ENCODE measurements around the gene GRAMD2A.

GRAMD2A gene

GRCh38 chr15:72182673-72183072 is 14.9 kb downstream of the GRAMD2A start:
- H2AK5ac ChIP-seq (ENCODE audit: low read length): no peak overlapping the region
- H3K4me1 ChIP-seq (ENCODE audit: control insufficient read depth, low read depth, low read length): peaks cover 2% of the 10 kb centered on the region
- H3K27ac ChIP-seq (ENCODE audit: low read depth, low read length): no peak overlapping the region
- no peak overlapping the region for H2BK15ac ChIP-seq (replicated peaks; ENCODE audit: low read depth)
- H3K18ac ChIP-seq (ENCODE audit: low read length): no peak overlapping the region
- no peak overlapping the region for H2BK120ac ChIP-seq (ENCODE audit: low read depth, low read length)
- no peak overlapping the region for H4K5ac ChIP-seq (ENCODE audit: low read length)
- H3K27me3 ChIP-seq (ENCODE audit: insufficient read depth, low read length, poor library complexity): no peaks in the 10 kb centered on the region
- no peak overlapping the region for H3K4me2 ChIP-seq (ENCODE audit: low read length)
- WGBS (ENCODE audit: extremely low coverage, insufficient coverage, low lambda C conversion rate): no CpG with 5 or more reads among the region's 3 CpGs
- no peak overlapping the region for H2BK5ac ChIP-seq (ENCODE audit: low read length)
- no peaks in the 10 kb centered on the region for H3K36me3 ChIP-seq (ENCODE audit: control insufficient read depth, insufficient read depth, low read length)
- no peak overlapping the region for H3K4me3 ChIP-seq (ENCODE audit: low read length)
- no peak overlapping the region for H3K56ac ChIP-seq (ENCODE audit: low read length)
- no peaks in the 10 kb centered on the region for H3K79me1 ChIP-seq (ENCODE audit: low read length)
- H4K8ac ChIP-seq (ENCODE audit: low read depth, low read length): no peak overlapping the region
- no peak overlapping the region for H3K9ac ChIP-seq (ENCODE audit: low read length)
- H3K79me2 ChIP-seq (ENCODE audit: control insufficient read depth, insufficient read depth, low read length): no peaks in the 10 kb centered on the region
- H3K23ac ChIP-seq (ENCODE audit: low read length): no peak overlapping the region
- DNase-seq: no peak
- H3K4ac ChIP-seq (ENCODE audit: low read depth, low read length): no peak overlapping the region

- no CpG with 5 or more reads among the region's 3 CpGs for WGBS (ENCODE audit: extremely low coverage, insufficient coverage, low lambda C conversion rate)
- Histone ChIP-seq H4K8ac (ENCODE audit: low read depth, low read length) (no peak overlapping the region), H3K4me2 (ENCODE audit: low read length) (no peak overlapping the region), H3K9ac (ENCODE audit: low read length) (no peak overlapping the region), H2BK15ac (replicated peaks; ENCODE audit: low read depth) (no peak overlapping the region), H3K4me3 (ENCODE audit: low read length) (no peak overlapping the region), H3K27ac (ENCODE audit: low read depth, low read length) (no peak overlapping the region), H2AK5ac (ENCODE audit: low read length) (no peak overlapping the region), H3K4ac (ENCODE audit: low read depth, low read length) (no peak overlapping the region), H3K79me1 (ENCODE audit: low read length) (no peaks in the 10 kb centered on the region), H3K36me3 (ENCODE audit: control insufficient read depth, insufficient read depth, low read length) (no peaks in the 10 kb centered on the region), H3K23ac (ENCODE audit: low read length) (no peak overlapping the region), H4K5ac (ENCODE audit: low read length) (no peak overlapping the region), H3K4me1 (ENCODE audit: control insufficient read depth, low read depth, low read length) (peaks cover 2% of the 10 kb centered on the region), H3K18ac (ENCODE audit: low read length) (no peak overlapping the region), H3K27me3 (ENCODE audit: insufficient read depth, low read length, poor library complexity) (no peaks in the 10 kb centered on the region), H3K79me2 (ENCODE audit: control insufficient read depth, insufficient read depth, low read length) (no peaks in the 10 kb centered on the region), H3K56ac (ENCODE audit: low read length) (no peak overlapping the region), H2BK120ac (ENCODE audit: low read depth, low read length) (no peak overlapping the region), H2BK5ac (ENCODE audit: low read length) (no peak overlapping the region)
- DNase-seq: no peak
Measured at GRCh38 chr15:72182244-72182643, 15.3 kb downstream of the GRAMD2A start.

GRCh38 chr15:72180761-72181324 is 16.7 kb downstream of the GRAMD2A start:
- Histone ChIP-seq H3K27ac (ENCODE audit: low read depth, low read length) (no peak overlapping the region), H4K8ac (ENCODE audit: low read depth, low read length) (no peak overlapping the region), H3K36me3 (ENCODE audit: control insufficient read depth, insufficient read depth, low read length) (no peaks in the 10 kb centered on the region), H2BK15ac (replicated peaks; ENCODE audit: low read depth) (no peak overlapping the region), H3K4me3 (ENCODE audit: low read length) (no peak overlapping the region), H3K4me1 (ENCODE audit: control insufficient read depth, low read depth, low read length) (peaks cover 2% of the 10 kb centered on the region), H3K18ac (ENCODE audit: low read length) (no peak overlapping the region), H3K27me3 (ENCODE audit: insufficient read depth, low read length, poor library complexity) (no peaks in the 10 kb centered on the region), H3K23ac (ENCODE audit: low read length) (no peak overlapping the region), H2BK5ac (ENCODE audit: low read length) (no peak overlapping the region), H4K5ac (ENCODE audit: low read length) (no peak overlapping the region), H2BK120ac (ENCODE audit: low read depth, low read length) (no peak overlapping the region), H3K4me2 (ENCODE audit: low read length) (no peak overlapping the region), H3K56ac (ENCODE audit: low read length) (no peak overlapping the region), H3K9ac (ENCODE audit: low read length) (no peak overlapping the region), H3K79me1 (ENCODE audit: low read length) (no peaks in the 10 kb centered on the region), H3K79me2 (ENCODE audit: control insufficient read depth, insufficient read depth, low read length) (no peaks in the 10 kb centered on the region), H2AK5ac (ENCODE audit: low read length) (no peak overlapping the region), H3K4ac (ENCODE audit: low read depth, low read length) (no peak overlapping the region)
- no CpG with 5 or more reads among the region's 5 CpGs for WGBS (ENCODE audit: extremely low coverage, insufficient coverage, low lambda C conversion rate)
- DNase-seq: no peak

- Histone ChIP-seq H3K9ac (ENCODE audit: low read length) (no peak overlapping the region), H3K36me3 (ENCODE audit: control insufficient read depth, insufficient read depth, low read length) (no peaks in the 10 kb centered on the region), H2BK5ac (ENCODE audit: low read length) (no peak overlapping the region), H3K4ac (ENCODE audit: low read depth, low read length) (no peak overlapping the region), H3K23ac (ENCODE audit: low read length) (no peak overlapping the region), H2BK120ac (ENCODE audit: low read depth, low read length) (no peak overlapping the region), H3K27ac (ENCODE audit: low read depth, low read length) (no peak overlapping the region), H4K8ac (ENCODE audit: low read depth, low read length) (no peak overlapping the region), H3K4me3 (ENCODE audit: low read length) (no peak overlapping the region), H3K4me2 (ENCODE audit: low read length) (no peak overlapping the region), H3K18ac (ENCODE audit: low read length) (no peak overlapping the region), H3K79me1 (ENCODE audit: low read length) (no peaks in the 10 kb centered on the region), H3K56ac (ENCODE audit: low read length) (no peak overlapping the region), H4K5ac (ENCODE audit: low read length) (no peak overlapping the region), H3K27me3 (ENCODE audit: insufficient read depth, low read length, poor library complexity) (no peaks in the 10 kb centered on the region), H2AK5ac (ENCODE audit: low read length) (no peak overlapping the region), H3K4me1 (ENCODE audit: control insufficient read depth, low read depth, low read length) (peaks cover 2% of the 10 kb centered on the region), H2BK15ac (replicated peaks; ENCODE audit: low read depth) (no peak overlapping the region), H3K79me2 (ENCODE audit: control insufficient read depth, insufficient read depth, low read length) (no peaks in the 10 kb centered on the region)
- DNase-seq: peak; percentile 85
- no CpG with 5 or more reads among the region's 16 CpGs for WGBS (ENCODE audit: extremely low coverage, insufficient coverage, low lambda C conversion rate)
Measured at GRCh38 chr15:72179950-72180581, 17.5 kb downstream of the GRAMD2A start.

- WGBS (ENCODE audit: extremely low coverage, insufficient coverage, low lambda C conversion rate): no CpG with 5 or more reads among the region's 13 CpGs
- H3K4me2 ChIP-seq (ENCODE audit: low read length): no peak overlapping the region
- no peak for DNase-seq
- no peaks in the 10 kb centered on the region for H3K79me1 ChIP-seq (ENCODE audit: low read length)
- H3K4ac ChIP-seq (ENCODE audit: low read depth, low read length): no peak overlapping the region
- H3K4me3 ChIP-seq (ENCODE audit: low read length): no peak overlapping the region
- H4K5ac ChIP-seq (ENCODE audit: low read length): no peak overlapping the region
- H2BK120ac ChIP-seq (ENCODE audit: low read depth, low read length): no peak overlapping the region
- H3K79me2 ChIP-seq (ENCODE audit: control insufficient read depth, insufficient read depth, low read length): no peaks in the 10 kb centered on the region
- no peak overlapping the region for H2AK5ac ChIP-seq (ENCODE audit: low read length)
- no peak overlapping the region for H4K8ac ChIP-seq (ENCODE audit: low read depth, low read length)
- no peak overlapping the region for H2BK15ac ChIP-seq (replicated peaks; ENCODE audit: low read depth)
- H3K27ac ChIP-seq (ENCODE audit: low read depth, low read length): no peak overlapping the region
- H3K27me3 ChIP-seq (ENCODE audit: insufficient read depth, low read length, poor library complexity): no peaks in the 10 kb centered on the region
- no peak overlapping the region for H2BK5ac ChIP-seq (ENCODE audit: low read length)
- no peak overlapping the region for H3K23ac ChIP-seq (ENCODE audit: low read length)
- H3K56ac ChIP-seq (ENCODE audit: low read length): no peak overlapping the region
- H3K9ac ChIP-seq (ENCODE audit: low read length): no peak overlapping the region
- H3K18ac ChIP-seq (ENCODE audit: low read length): no peak overlapping the region
- no peaks in the 10 kb centered on the region for H3K36me3 ChIP-seq (ENCODE audit: control insufficient read depth, insufficient read depth, low read length)
- peaks cover 2% of the 10 kb centered on the region for H3K4me1 ChIP-seq (ENCODE audit: control insufficient read depth, low read depth, low read length)
Measured at GRCh38 chr15:72178976-72179585, 18.5 kb downstream of the GRAMD2A start.
